Stomach (tissue), 4 donors: ENCODE data around the gene POT1.

Experiments
- CTCF ChIP-seq, 7 experiments: fragments of 450-650 bp in 4 of 7; fragments of 200-600 bp in 3 of 7; sonication (generic) in 3 of 7; IDR thresholded peaks; one replicate each; pipeline ENCODE4 v1.5.1; 2016 to 2019; ENCODE audit warnings: antibody characterized with exemption in 7 of 7, control low read depth in 2 of 7, mild to moderate bottlenecking in 1 of 7
- POLR2AphosphoS5 ChIP-seq, 3 donors: sonication (generic); formaldehyde crosslinking; IDR thresholded peaks; one replicate each; pipeline ENCODE4 v1.6.1; 2016; ENCODE audit warnings: antibody characterized with exemption in 3 of 3

GRCh38 chr7:124790645-124791044 lies 139.0 kb downstream of the POT1 start:
- no peak for TF ChIP-seq CTCF (IDR thresholded peaks at IDR 0.05)
- TF ChIP-seq POLR2AphosphoS5 (IDR thresholded peaks at IDR 0.05), result no peak
